ENCODE measurements around the gene DUSP1.

DUSP1 gene

DNA sequence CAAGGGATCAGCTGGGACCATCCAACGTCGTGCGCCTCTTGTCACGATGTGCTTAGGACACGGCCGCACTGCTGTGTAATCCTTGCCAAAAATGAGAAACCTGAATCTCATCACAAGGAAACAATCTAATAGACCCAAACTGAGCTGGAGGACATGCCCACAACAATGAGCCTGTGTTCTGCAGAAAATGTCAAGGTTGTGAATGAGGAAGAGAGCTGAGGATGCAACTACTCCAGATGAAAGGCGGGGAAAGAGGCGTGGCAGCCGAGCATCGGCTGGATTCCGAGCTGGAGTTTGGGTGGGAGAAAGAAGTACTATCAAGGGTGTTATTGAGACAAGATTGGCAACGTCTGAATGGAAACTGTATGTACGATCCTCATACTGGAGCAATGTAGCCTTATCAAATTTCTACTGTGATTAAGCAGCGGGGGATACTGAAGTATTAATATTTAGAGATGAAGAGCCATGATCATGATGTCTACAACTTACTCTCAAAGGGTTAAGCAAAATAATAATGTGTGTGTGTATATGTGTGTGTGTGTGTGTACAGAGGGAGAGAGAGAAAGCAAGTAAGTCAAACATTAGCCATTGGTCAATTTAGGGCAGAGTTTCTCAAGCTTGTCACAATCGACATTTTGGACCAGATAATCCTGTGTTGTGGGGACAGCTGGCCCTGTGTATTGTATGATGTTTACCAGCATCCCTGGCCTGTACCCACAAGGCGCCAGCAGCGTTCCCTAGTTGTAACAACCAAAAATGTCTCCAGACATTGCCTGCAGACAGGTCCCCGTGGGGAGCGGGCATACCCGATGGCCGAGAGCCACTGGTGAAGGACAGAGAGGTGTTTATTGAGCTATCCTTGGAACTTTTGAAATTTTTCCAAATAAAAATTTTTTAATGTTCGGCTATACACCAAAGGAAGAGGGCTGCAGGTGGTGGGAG is 46.5 kb downstream of the DUSP1 start:
- Mint-ChIP-seq H3K36me3 (ENCODE audit: low read depth) (no peaks in the 10 kb centered on the region), H3K9me3 (no peaks in the 10 kb centered on the region), H3K27ac (no peak overlapping the region), H3K4me1 (ENCODE audit: low read depth) (peaks cover 18% of the 10 kb centered on the region), H3K27me3 (no peaks in the 10 kb centered on the region), H3K4me3 (no peak overlapping the region)

DNA sequence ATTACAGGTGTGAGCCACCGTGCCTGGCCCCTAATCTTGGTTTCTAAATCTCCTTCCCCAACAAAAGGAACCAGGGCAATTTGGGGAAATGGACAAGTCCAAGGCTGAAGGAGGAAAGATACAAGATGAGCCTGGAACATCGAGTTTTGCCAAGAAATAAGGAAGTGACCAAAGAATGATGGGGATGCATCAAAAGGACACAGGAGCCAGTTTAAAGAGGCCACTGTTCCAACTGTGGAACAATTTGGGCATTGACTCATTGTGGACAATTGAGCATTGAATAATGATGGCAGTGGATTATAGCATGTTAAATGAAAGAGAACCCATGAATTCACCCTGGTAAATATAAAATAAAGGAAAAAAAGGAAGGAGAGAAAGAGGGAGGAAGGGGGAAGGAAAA is 47.5 kb downstream of the DUSP1 start:
- Mint-ChIP-seq H3K27ac (no peak overlapping the region), H3K36me3 (ENCODE audit: low read depth) (no peaks in the 10 kb centered on the region), H3K27me3 (no peaks in the 10 kb centered on the region), H3K4me1 (ENCODE audit: low read depth) (peaks cover 18% of the 10 kb centered on the region), H3K9me3 (no peaks in the 10 kb centered on the region), H3K4me3 (no peak overlapping the region)

DNA sequence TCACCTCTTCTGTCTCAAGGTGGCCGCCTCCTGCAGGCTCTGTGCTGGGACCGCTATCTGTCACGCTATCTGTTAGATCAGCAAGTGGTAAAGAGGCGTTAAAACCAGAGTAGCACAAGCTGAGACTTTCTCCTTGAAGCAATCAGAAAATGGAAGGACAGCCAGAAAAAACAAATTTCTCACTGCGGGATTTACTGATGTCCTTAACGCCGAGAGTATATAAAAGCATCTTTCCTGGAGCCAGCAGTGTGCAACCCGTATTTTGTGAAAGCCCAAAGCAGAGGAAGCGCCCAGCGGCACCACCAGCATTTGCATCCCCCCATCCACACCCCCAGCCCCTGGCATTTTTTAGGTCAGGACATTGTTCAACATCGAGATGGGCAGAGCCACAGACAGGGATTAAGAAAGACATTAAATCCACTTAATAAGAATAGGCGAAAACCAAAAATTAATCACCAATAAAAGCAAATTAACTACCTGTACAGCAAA is 48.6 kb downstream of the DUSP1 start:
- H3K36me3 Mint-ChIP-seq (ENCODE audit: low read depth), result no peaks in the 10 kb centered on the region
- no peaks in the 10 kb centered on the region for H3K9me3 Mint-ChIP-seq
- H3K27me3 Mint-ChIP-seq, result no peaks in the 10 kb centered on the region
- peaks cover 18% of the 10 kb centered on the region for H3K4me1 Mint-ChIP-seq (ENCODE audit: low read depth)
- H3K4me3 Mint-ChIP-seq, result peak overlapping the region; percentile 11
- peak overlapping the region; percentile 59 for H3K27ac Mint-ChIP-seq

DNA sequence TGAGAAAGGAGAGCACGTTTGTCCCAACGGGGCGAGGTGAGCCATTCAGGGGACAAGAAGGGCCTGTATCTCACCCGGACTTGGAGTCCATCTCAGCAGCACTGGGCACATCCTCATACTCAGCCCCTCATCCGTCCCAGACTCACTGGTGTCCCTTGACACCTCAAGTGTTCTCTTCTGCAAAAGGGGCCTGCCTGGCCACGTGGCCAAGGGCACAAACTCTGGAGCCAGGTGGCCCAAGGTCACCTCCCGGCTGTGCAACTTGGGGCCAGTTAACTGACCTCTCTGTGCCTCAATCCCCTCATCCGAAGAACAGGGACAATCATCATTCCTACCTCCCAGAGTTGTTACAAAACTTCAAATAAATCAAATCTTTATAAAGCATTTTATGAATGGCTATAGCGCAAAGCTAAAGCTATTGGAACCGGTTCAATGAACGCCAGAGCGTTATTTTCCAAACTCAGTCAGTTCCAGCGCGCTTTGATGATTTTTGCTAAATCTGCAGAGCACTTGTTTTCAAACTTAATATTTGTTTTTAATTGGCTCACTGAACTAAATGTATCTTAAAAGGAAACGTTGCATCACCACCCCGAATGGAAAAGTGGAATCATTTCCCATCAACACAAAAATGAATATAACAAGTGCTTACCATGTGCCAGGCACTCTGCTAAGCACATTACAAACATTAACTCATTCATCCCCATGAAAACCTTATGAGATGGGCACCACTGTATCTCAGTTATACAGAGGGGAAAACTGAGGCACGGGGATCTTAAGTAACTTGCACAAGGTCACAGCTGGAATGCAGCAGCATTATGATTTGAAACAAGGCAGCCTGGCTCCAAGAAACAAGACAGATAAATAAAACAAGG is 49.3 kb downstream of the DUSP1 start:
- Mint-ChIP-seq H3K4me3 (peak overlapping the region; percentile 17), H3K27ac (peak overlapping the region; percentile 62), H3K4me1 (ENCODE audit: low read depth) (peaks cover 18% of the 10 kb centered on the region), H3K9me3 (no peaks in the 10 kb centered on the region), H3K36me3 (ENCODE audit: low read depth) (no peaks in the 10 kb centered on the region), H3K27me3 (no peaks in the 10 kb centered on the region)

DNA sequence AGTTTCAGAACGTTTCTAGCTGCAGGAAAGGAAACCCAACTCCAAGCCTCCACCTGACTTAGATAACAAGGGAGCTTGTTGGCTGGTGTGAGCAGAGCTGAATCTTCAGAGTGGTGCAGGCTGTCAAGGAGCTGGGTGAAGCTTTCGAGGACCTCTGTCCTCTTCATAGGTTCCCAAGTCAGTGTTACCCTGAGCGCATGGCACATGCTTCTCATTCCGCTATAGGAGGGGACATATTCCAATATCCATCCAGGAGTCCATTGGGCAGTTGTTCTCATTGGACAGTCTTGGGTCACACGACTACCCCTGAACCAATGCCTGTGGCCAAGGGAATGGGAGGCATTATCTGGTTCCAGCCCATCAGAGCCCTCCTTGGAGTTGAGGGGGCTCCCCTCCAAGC is 50.3 kb downstream of the DUSP1 start:
- Mint-ChIP-seq H3K36me3 (ENCODE audit: low read depth) (no peaks in the 10 kb centered on the region), H3K9me3 (no peaks in the 10 kb centered on the region), H3K4me1 (ENCODE audit: low read depth) (peaks cover 18% of the 10 kb centered on the region), H3K27ac (no peak overlapping the region), H3K27me3 (no peaks in the 10 kb centered on the region), H3K4me3 (no peak overlapping the region)

DNA sequence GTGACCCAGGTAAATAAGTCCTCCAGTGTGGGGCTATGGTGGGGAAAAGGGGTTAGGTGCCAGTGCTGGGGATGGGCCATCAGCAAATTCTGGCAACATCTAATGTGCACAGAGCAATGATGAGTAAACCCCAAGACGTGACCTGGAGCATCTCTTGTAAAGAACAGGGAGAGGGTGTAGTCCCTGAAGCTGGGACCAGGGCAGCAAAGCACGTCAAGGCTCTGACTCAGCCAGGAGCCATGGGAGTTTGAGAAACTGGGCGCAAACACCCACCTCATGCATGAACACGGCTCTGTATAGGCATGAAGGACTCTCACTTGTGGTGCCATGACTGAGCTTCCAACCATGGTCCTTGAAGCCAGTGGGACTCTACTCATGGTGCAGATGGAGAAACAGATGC is 51.8 kb downstream of the DUSP1 start:
- H3K4me1 Mint-ChIP-seq (ENCODE audit: low read depth), result peaks cover 18% of the 10 kb centered on the region
- H3K36me3 Mint-ChIP-seq (ENCODE audit: low read depth), result no peaks in the 10 kb centered on the region
- no peak overlapping the region for H3K27ac Mint-ChIP-seq
- no peaks in the 10 kb centered on the region for H3K27me3 Mint-ChIP-seq
- no peak overlapping the region for H3K4me3 Mint-ChIP-seq
- no peaks in the 10 kb centered on the region for H3K9me3 Mint-ChIP-seq

DNA sequence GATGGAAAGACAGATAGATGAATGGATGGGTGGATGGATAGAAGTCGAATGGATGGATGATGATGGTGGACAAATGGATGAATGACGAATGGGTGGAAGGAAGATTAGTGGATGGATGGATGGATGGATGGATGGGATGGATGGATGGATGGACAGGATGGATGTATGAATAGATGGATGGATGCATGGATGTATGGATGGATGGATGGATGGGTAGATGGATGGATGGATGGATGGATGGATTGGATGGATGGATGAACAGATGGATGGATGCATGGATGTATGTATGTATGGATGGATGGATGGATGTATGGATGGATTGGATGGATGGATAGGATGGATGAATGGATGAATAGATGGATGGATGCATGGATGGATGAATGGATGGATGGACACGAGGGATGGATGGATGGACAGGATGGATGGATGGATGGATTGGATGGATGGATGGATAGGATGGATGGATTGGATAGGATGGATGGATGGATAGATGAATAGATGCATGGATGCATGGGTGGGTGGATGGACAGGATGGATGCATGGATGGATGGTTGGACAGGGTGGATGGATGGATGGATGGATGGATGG is 52.4 kb downstream of the DUSP1 start:
- Mint-ChIP-seq H3K27me3 (no peaks in the 10 kb centered on the region), H3K4me1 (ENCODE audit: low read depth) (peaks cover 18% of the 10 kb centered on the region), H3K4me3 (no peak overlapping the region), H3K27ac (no peak overlapping the region), H3K36me3 (ENCODE audit: low read depth) (no peaks in the 10 kb centered on the region), H3K9me3 (no peaks in the 10 kb centered on the region)

All from stimulated activated naive CD8-positive, alpha-beta T cell treated with anti-CD3 and anti-CD28 coated beads, Interleukin-15, Interleukin-2, amounts not matched to agents 100 ng/mL and 50 ng/mL, for 24 hours (primary cell).